HCT116 (cell line): ENCODE data around the gene PCSK2.

Experiments
- POLR2A ChIP-seq: IDR thresholded peaks from 2 replicates; pipeline ENCODE4 v1.7.0; 2011; ENCODE audit warnings: borderline replicate concordance; ENCODE audit not compliant: insufficient read depth, insufficient read length; ENCODE audit errors: extremely low read depth
- POLR2AphosphoS5 ChIP-seq: IDR thresholded peaks from 2 replicates; pipeline ENCODE4 v1.6.1; 2011; ENCODE audit warnings: mild to moderate bottlenecking, low read depth, low read length, moderate library complexity

GRCh38 chr20:17518339-17519052, 291.7 kb downstream of the PCSK2 start:
- TF ChIP-seq POLR2AphosphoS5: no peak
- TF ChIP-seq POLR2A: no peak
